ENCODE results near the gene BBS9.
A peak's percentile ranks its signal among the peaks of the same experiment; 100 is the strongest.

The BBS9 gene

DNA sequence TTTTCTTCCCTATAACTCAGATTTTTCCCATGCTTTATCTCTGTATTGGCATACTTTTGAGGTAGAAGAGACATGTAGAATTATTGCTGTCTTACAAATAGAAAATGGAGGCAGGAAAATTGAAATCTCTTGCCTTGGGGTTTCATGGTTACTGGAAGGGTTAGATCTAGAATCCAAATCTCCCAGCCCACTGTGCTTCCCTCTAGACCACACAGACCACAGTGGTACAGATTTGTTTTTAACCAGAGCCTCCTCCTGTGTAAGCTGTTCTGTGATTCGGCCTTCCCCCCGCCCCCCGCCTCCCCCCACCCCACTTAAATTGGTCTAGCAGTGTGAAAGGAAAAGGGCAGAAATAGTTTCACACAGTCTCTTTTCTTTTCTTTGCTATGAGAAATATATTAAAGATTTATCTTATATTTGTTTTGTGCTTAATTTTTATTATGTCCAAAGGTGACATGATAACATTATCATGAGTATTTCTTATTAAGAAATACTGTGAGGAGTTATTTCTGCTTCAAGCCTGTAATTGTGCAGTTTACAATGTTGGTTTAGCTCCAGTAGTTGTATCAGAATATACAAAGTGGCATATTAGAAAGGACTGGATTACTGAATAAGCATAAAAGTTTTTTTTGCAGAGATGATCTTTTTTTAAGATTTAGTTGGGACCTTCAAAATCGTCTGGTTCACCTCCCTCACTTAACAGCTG, 407.2 kb downstream of the BBS9 start:
- no peak overlapping the region for H3K9ac ChIP-seq
- no peak overlapping the region for H3K27ac ChIP-seq
- no peak overlapping the region for H3K4me3 ChIP-seq
- no peak overlapping the region for H3K4me2 ChIP-seq
- peaks cover 0 to 9% (median 0%) of the 10 kb centered on the region in 11 experiments; a peak in 2 of 22 replicates for H3K36me3 ChIP-seq
- H4K20me1 ChIP-seq = no peaks in the 10 kb centered on the region
- H3K27me3 ChIP-seq = no peaks in the 10 kb centered on the region
- peaks cover 14 to 35% (median 26%) of the 10 kb centered on the region in 11 experiments for H3K9me3 ChIP-seq (replicated peaks in 1 of 11)
- no peak for TF ChIP-seq Cebpa-rat (IDR thresholded peaks at IDR 0.05)
- H3K4me1 ChIP-seq = peaks cover 6 to 15% (median 8%) of the 10 kb centered on the region in 10 experiments

DNA sequence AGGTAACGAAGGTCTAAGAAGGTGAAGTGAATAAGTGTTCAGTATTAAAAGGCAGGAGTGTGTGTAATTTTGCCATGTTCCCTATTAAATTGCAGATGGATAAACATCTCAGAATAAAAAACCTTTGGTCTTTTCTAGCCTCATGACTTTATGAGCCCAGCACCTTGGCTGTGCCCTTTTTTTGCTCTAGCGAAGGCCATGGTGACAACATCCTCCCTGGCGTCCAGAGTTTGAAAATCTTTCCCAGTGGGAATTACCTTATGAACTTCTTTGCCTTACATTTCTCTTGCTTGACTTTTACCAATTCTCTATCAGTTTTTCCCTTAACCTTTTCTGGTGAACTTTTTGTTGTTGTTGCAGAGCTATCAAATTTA, 407.7 kb downstream of the BBS9 start:
- H3K36me3 ChIP-seq = peaks cover 0 to 9% (median 0%) of the 10 kb centered on the region in 11 experiments; a peak in 2 of 22 replicates
- H4K20me1 ChIP-seq = no peaks in the 10 kb centered on the region
- H3K4me2 ChIP-seq = no peak overlapping the region
- H3K4me3 ChIP-seq = no peak overlapping the region
- H3K9me3 ChIP-seq (replicated peaks in 1 of 11) = peaks cover 14 to 35% (median 26%) of the 10 kb centered on the region in 11 experiments
- no peak for TF ChIP-seq Cebpa-rat (IDR thresholded peaks at IDR 0.05)
- H3K27me3 ChIP-seq = no peaks in the 10 kb centered on the region
- H3K4me1 ChIP-seq = peaks cover 6 to 15% (median 8%) of the 10 kb centered on the region in 10 experiments
- H3K27ac ChIP-seq = no peak overlapping the region
- H3K9ac ChIP-seq = no peak overlapping the region

DNA sequence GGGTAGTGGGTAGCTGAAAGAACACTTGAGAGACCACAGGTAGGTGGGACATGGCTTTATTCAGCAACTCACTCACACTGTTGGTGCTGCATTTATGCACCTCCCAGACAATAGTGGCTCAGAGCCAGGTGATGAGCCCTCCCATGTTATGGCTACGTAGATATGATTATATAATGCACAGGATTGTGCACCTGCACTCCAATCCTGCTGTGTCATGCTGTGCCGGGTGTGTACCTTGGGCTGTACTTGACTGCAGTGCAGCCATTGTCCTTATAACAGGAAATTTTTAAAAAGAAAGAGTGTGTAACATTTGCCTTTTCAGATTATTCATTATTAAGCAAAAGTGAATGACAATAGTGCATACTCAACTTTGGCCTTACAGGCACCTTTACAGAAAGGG, 409.8 kb downstream of the BBS9 start:
- Histone ChIP-seq H3K4me1 (peaks cover 6 to 15% (median 8%) of the 10 kb centered on the region in 10 experiments), H3K27ac (no peak overlapping the region), H4K20me1 (no peaks in the 10 kb centered on the region), H3K27me3 (no peaks in the 10 kb centered on the region), H3K9me3 (replicated peaks in 1 of 11) (peaks cover 14 to 35% (median 26%) of the 10 kb centered on the region in 11 experiments), H3K9ac (no peak overlapping the region), H3K36me3 (peaks cover 0 to 9% (median 0%) of the 10 kb centered on the region in 11 experiments; a peak in 2 of 22 replicates), H3K4me3 (no peak overlapping the region), H3K4me2 (0 out of 22 replicates have a peak overlapping the region, but pooled peaks of 1 of the 11 experiments have one; percentile 24)
- TF ChIP-seq Cebpa-rat (IDR thresholded peaks at IDR 0.05) = no peak

DNA sequence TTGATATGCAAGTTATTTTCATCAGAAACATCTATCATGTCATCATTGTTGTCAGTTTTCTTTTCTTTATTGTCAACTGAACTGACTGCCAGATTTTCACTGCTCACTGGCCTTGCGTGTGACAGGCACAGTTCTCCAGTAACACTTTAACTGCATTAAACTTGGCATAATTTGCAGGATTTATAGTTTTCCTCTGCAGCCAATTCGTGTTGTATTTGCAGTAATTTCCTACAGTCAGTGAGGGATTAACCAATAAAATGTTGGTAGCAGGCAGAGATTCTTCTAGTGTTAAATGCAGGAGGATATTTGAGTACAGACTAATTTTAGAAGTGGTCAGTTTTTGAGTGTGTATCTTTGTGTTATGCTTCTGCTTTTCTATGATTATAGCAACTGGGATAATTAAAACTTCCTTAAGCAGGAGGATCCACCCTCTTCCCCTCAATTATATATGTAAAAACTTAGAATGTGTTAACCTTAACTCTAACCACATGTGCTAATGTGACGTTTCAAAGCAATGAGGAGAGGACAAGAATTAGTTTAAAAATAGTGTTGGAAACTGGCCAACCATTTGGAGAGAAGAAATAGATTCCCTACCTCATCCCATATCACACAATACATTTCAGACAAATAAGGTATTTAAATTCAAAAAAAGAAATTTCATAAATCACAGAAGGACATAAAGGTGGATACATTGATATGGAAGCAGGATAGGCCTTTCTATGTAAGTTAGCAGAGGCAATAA, 410.5 kb downstream of the BBS9 start:
- 0 out of 22 replicates have a peak overlapping the region, but pooled peaks of 2 of the 11 experiments have one; percentile 8 to 24 for H3K4me2 ChIP-seq
- H3K4me3 ChIP-seq = no peak overlapping the region
- peaks cover 0 to 9% (median 0%) of the 10 kb centered on the region in 11 experiments; a peak in 2 of 22 replicates for H3K36me3 ChIP-seq
- TF ChIP-seq Cebpa-rat (IDR thresholded peaks at IDR 0.05) = no peak
- no peaks in the 10 kb centered on the region for H4K20me1 ChIP-seq
- no peaks in the 10 kb centered on the region for H3K27me3 ChIP-seq
- no peak overlapping the region for H3K27ac ChIP-seq
- H3K4me1 ChIP-seq = peaks cover 1 to 10% (median 3%) of the 10 kb centered on the region in 10 experiments
- no peak overlapping the region for H3K9ac ChIP-seq
- peaks cover 14 to 35% (median 26%) of the 10 kb centered on the region in 11 experiments for H3K9me3 ChIP-seq (replicated peaks in 1 of 11)

DNA sequence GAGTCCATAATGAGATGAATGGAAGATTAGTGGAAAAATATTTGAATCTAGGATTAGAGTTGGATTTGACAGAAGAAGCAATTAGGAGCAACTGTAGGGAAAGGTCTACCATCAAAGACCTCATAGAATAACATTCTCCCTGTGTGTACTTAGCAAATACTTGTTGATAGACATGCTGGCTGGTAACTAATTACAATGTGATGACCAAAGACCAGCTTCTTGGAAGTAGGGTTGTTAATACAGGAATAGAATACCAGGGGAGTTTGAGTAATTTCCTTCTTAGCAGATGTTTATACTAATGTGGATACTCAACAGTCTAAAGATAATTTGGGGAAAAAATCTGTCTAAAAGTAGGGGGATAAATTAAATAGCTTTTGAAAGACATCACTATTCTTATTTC, 418.5 kb downstream of the BBS9 start:
- no peak overlapping the region for H3K9ac ChIP-seq
- no peaks in the 10 kb centered on the region for H3K9me3 ChIP-seq (replicated peaks in 1 of 11)
- H4K20me1 ChIP-seq = no peaks in the 10 kb centered on the region
- H3K4me3 ChIP-seq = no peak overlapping the region
- no peaks in the 10 kb centered on the region for H3K36me3 ChIP-seq
- H3K27me3 ChIP-seq = no peaks in the 10 kb centered on the region
- no peaks in the 10 kb centered on the region for H3K4me1 ChIP-seq
- no peak for TF ChIP-seq Cebpa-rat (IDR thresholded peaks at IDR 0.05)
- no peak overlapping the region for H3K4me2 ChIP-seq
- no peak overlapping the region for H3K27ac ChIP-seq

DNA sequence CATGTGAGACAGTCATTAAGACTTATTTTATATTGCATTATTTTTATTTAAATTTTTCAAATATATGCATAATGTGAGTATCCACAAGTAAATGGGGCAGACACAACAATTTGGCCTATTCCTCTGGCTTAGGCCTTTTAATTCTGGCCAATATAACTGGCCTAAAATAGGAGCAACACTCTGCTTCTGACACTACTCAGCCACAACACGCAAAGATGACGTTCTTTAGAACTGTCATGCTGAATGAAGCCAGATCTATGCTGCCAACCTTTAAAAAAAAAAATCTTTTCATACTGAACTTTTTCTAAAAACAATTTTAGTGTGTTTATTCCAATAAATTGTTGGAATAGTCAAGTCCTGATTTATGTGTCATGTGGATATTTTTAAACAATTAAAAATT, 421.0 kb downstream of the BBS9 start:
- Histone ChIP-seq H3K9me3 (replicated peaks in 1 of 11) (no peaks in the 10 kb centered on the region), H3K4me2 (no peak overlapping the region), H3K27me3 (no peaks in the 10 kb centered on the region), H3K4me3 (no peak overlapping the region), H3K36me3 (no peaks in the 10 kb centered on the region), H3K27ac (no peak overlapping the region), H4K20me1 (no peaks in the 10 kb centered on the region), H3K9ac (no peak overlapping the region), H3K4me1 (no peaks in the 10 kb centered on the region)
- TF ChIP-seq Cebpa-rat (IDR thresholded peaks at IDR 0.05) = no peak

DNA sequence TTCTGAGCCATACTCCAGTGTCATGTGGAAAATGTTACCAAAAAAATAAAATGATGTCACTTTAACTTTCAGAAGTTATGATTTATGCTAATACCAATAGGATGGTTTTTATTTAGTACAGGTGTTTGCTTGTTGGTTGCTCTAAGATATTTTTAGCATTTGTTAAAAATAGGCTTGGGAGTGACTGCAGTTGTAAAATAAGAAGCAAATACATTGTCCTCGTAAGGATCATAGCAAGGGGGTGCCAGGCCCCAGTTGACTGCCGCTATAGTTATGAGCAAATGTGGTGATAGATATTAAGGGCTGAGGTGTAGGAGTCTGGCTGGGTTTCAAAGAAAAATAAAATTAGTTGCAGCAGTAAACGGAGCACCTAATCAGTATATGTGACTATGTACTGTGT, 421.6 kb downstream of the BBS9 start:
- Histone ChIP-seq H3K27me3 (no peaks in the 10 kb centered on the region), H3K4me2 (no peak overlapping the region), H3K27ac (no peak overlapping the region), H3K36me3 (no peaks in the 10 kb centered on the region), H3K4me3 (no peak overlapping the region), H3K9me3 (replicated peaks in 1 of 11) (no peaks in the 10 kb centered on the region), H4K20me1 (no peaks in the 10 kb centered on the region), H3K4me1 (no peaks in the 10 kb centered on the region), H3K9ac (no peak overlapping the region)
- no peak for TF ChIP-seq Cebpa-rat (IDR thresholded peaks at IDR 0.05)

DNA sequence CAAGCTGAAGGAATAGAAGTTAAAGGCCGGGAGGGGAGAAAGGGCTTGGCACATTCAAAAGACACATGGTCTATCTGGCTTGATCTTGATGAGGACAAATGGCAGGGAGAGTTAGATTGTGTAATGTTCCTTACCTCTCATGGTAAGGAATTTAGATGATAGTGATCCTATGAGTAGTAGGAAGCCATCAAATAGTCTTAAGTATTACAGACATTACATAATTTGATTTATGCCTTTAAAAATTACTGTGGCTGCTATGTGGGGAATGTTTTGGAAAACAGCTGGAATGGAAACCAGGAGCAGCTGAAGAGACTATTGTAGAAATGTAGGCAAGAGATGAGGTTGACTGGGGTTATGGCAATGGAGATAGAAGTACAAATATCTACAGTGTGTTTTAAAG, 424.7 kb downstream of the BBS9 start:
- no peaks in the 10 kb centered on the region for H4K20me1 ChIP-seq

DNA sequence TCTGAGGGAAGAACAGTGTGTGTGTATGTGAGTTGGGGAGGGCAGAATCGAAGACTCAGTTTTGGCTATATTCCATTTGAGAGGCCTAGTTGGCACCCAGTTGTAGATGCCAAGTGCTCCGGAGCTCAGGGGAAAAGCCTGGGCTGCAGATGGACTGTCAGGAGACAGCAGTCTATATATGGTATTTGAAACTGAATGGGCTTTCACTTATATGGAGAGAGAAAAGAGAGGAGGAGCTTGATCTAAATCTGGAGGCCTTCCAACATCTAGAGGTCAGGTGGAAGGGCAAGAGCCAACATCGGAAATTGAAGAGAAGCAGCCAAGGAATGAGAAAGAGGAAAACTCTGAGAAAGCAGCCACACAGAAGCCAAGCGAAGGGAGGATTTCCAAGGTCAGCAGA, 425.2 kb downstream of the BBS9 start:
- Histone ChIP-seq H3K4me2 (no peak overlapping the region), H3K4me3 (no peak overlapping the region), H3K27me3 (no peaks in the 10 kb centered on the region), H3K9me3 (replicated peaks in 1 of 11) (no peaks in the 10 kb centered on the region), H3K4me1 (no peaks in the 10 kb centered on the region), H3K27ac (no peak overlapping the region), H3K9ac (no peak overlapping the region), H3K36me3 (no peaks in the 10 kb centered on the region), H4K20me1 (no peaks in the 10 kb centered on the region)
- TF ChIP-seq Cebpa-rat (IDR thresholded peaks at IDR 0.05) = no peak

More for the DNA sequence above, 424.7 kb downstream of the BBS9 start:
- H3K36me3 ChIP-seq = no peaks in the 10 kb centered on the region
- H3K4me2 ChIP-seq = no peak overlapping the region
- no peak overlapping the region for H3K9ac ChIP-seq
- H3K27ac ChIP-seq = no peak overlapping the region
- TF ChIP-seq Cebpa-rat (IDR thresholded peaks at IDR 0.05) = no peak
- H3K27me3 ChIP-seq = no peaks in the 10 kb centered on the region
- no peaks in the 10 kb centered on the region for H3K9me3 ChIP-seq (replicated peaks in 1 of 11)
- no peaks in the 10 kb centered on the region for H3K4me1 ChIP-seq
- H3K4me3 ChIP-seq = no peak overlapping the region

Data from BLaER1 treated with 17β-estradiol and CSF1 and Interleukin-3, amounts not matched to agents 10 nM and 100 nM (cell line).